GM12872 (cell line): ENCODE data around the gene NAA60.

Experiments
- TF ChIP-seq, protein P1 (sequence below): IDR thresholded peaks from 3 replicates; pipeline ENCODE4 v1.5.1; 2011; ENCODE audit warnings: low read depth, mild to moderate bottlenecking, low read length, moderate library complexity; ENCODE audit not compliant: insufficient read depth

NAA60 gene

DNA sequence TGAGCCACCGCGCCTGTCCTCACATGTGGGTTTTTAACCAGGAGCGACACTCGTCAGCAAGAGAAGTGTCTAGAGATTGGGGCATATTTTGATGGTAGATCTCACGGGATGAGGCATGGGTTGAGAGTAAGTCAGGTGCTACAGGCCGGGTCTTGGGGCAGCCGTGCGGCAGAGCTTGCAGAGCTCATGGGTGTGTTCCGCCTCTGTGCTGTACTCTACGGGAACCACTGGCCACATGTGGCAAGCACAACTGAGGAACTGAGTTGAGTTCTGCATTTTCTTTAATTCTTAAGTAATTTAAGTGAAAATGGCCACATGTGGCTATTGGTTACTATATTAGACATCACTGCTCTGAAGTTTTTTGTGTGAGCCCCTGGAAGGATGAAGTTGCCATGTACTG is 66.9 kb downstream of the NAA60 start:
- TF ChIP-seq, protein P1, sequence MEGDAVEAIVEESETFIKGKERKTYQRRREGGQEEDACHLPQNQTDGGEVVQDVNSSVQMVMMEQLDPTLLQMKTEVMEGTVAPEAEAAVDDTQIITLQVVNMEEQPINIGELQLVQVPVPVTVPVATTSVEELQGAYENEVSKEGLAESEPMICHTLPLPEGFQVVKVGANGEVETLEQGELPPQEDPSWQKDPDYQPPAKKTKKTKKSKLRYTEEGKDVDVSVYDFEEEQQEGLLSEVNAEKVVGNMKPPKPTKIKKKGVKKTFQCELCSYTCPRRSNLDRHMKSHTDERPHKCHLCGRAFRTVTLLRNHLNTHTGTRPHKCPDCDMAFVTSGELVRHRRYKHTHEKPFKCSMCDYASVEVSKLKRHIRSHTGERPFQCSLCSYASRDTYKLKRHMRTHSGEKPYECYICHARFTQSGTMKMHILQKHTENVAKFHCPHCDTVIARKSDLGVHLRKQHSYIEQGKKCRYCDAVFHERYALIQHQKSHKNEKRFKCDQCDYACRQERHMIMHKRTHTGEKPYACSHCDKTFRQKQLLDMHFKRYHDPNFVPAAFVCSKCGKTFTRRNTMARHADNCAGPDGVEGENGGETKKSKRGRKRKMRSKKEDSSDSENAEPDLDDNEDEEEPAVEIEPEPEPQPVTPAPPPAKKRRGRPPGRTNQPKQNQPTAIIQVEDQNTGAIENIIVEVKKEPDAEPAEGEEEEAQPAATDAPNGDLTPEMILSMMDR, result no peak

DNA sequence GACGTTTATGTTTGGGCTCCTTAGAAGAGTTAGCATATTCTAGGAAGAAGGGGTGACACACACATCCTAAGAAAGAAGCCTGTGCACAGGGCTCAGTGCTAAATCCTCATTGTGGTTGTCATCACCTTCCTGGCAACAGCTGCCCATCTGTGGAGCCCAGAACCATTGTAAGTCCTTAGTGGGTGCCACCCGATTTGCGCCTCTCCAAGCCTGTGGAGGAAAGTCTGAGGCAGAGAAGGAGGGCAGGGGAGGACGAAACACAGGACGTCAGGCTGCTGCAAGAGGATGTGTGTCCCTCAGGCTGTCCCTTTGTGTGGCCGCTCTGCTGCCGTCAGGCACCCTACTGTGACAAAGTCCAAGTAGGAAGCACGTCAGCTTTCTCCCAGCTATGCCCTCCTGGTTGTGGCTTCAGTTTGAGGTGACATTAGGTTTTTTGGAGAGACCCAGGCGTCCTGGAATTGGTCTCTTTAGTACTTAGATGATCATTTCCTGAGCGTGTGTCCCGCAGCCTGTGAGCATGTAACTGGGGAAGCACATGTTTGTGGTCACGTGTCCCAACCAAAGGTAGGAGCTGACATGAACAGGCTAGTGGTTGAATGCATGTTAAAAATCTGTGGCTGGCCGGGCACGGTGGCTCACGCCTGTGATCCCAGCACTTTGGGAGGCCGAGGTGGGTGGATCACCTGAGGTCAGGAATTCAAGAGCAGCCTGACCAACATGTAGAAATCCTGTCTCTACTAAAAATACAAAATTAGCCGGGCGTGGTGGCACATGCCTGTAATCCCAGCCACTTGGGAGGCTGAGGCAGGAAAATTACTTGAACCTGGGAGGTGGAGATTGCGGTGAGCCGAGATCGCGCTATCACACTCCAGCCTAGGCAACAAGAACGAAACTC is 68.1 kb downstream of the NAA60 start:
- TF ChIP-seq, protein P1, result no peak

DNA sequence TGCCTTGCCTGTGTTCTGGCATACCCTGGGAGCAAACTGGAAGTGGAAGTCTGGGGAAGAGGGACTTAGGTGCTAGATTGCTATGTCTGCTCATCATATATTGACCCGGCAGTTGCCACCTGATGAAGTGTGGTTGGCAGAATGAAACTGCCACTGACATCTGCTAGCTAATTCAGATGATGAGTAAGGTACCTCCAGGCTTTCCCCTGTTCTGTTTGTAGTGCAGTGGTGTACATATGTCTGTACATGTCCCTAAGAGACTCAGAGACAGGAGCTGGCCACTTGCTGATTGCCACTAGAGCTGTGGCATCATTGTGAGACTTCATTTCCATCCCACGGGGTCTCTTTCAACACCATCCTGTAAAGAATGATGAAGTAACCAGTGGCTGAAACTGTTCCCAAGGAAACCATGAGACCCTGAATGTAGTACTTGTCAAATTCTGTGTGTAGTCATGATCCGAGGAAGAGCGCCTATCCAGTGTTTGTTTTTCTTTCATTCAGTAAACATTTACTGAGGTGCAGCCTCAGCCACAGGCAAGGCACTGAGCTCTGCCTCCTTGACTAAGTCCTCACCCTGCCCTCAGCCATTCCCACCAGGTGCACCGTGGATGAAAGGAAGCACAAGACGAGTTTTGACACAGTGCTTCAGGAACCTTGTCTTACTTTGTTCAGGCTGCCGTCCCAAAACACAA is 70.6 kb downstream of the NAA60 start:
- TF ChIP-seq, protein P1, result no peak

GRCh38 chr16:3514621-3515020 is 71.1 kb downstream of the NAA60 start:
- TF ChIP-seq, protein P1, result no peak

GRCh38 chr16:3515897-3516296 is 72.4 kb downstream of the NAA60 start:
- TF ChIP-seq, protein P1, result no peak

DNA sequence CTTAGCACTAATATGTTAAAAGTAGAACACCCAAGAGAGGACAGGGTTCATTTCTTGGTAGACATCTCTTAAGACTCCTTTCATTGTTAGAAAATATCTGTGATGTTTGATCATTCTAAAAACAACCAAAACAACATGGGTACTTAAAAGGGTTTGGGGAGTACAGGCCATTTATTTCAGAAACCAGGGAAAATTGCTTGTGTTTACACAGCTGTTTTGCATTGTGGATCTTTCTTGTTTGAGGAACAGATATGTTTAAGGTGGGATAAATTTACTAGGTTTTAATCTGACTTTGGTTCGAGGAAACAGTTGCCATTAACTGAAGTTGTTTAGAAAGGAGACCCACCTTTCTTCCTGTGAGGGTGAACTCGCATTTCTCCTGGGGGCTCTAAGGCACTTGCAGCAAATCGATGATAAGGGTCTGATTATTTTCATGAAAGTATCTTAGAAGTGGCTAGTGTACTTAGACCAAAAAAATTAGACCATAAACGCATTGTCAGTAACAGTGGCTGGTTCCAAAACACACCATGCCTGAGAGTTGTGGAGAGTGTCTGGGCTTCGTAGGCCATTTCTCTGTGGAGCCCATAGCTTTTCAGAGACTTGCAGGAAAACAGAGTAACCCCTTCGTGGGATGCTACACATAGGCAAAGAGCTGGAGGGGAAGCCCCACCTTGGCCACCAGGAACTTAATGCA is 75.0 kb downstream of the NAA60 start:
- TF ChIP-seq, protein P1, result no peak

DNA sequence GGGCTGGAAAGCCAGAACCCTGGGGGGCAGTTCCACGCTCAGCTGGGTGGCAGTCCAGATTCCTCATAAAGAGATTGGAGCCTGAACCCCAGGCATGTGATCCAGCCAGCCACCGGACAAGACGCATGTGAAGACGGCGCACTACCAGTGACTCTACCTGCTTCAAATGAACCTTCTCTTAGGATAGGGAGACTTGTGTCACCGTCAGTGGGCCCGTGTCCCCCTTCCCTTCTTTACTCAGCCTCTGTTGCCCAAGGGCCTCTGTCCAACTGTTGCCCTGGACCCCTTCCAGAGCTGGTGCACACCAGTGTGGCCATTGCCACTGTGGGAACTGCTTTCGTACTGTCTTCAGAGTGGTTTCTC is 75.5 kb downstream of the NAA60 start:
- TF ChIP-seq, protein P1, result no peak
